Astrocyte of the cerebellum (primary cell): ENCODE data around the gene GPR37.

Experiments
- DNase-seq: peaks from one replicate; pipeline ENCODE4 v3.0.0-alpha.2; 2011; ENCODE audit warnings: low read depth
- H3K4me3 ChIP-seq: 2 replicates; pipeline ENCODE4 v1.5.1; 2011; ENCODE audit warnings: mild to moderate bottlenecking, low read depth, low read length, moderate library complexity
- in situ Hi-C: cut with HindIII; loops from 2 replicates; pipeline ENCODE4 v1.10.0; 2017; ENCODE audit warnings: low sequenced_read_pairs
- TF ChIP-seq, protein P1 (sequence below): IDR thresholded peaks from 2 replicates; pipeline ENCODE4 v1.5.1; 2012; ENCODE audit warnings: low read length, low read depth, moderate library complexity, mild to moderate bottlenecking; ENCODE audit errors: missing control alignments

Gene GPR37

DNA sequence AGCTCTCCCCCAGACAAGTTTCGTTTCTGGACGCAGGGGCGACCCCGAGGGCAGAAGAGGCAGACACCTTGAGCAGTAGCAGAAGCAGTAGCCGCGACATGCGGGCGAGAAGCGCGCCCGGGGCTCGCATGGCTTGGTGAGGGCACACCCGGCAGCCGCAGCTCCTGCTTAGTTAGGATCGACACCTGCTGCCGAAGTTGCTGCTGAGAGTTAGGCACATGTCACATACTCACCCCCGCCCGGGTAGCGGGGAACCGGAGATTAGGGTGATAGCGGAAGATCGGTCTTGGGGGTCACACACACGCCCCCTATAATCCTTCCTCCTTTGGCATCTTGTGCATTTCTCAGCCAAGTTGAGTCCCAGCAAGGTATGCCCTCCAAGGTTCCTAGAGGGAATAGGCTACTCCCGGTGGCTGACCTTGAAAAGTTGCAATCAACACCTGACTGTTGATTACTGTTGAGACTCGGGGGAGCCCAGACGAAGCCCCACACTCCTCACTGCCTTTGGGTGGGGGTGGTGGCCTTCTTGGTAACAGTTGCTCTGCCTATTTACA is 668 bp downstream of the GPR37 start:
- DNase-seq = no peak
- in situ Hi-C loops = no loop called here
- TF ChIP-seq, protein P1, sequence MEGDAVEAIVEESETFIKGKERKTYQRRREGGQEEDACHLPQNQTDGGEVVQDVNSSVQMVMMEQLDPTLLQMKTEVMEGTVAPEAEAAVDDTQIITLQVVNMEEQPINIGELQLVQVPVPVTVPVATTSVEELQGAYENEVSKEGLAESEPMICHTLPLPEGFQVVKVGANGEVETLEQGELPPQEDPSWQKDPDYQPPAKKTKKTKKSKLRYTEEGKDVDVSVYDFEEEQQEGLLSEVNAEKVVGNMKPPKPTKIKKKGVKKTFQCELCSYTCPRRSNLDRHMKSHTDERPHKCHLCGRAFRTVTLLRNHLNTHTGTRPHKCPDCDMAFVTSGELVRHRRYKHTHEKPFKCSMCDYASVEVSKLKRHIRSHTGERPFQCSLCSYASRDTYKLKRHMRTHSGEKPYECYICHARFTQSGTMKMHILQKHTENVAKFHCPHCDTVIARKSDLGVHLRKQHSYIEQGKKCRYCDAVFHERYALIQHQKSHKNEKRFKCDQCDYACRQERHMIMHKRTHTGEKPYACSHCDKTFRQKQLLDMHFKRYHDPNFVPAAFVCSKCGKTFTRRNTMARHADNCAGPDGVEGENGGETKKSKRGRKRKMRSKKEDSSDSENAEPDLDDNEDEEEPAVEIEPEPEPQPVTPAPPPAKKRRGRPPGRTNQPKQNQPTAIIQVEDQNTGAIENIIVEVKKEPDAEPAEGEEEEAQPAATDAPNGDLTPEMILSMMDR = no peak
- peak overlapping the region; percentile 57 for H3K4me3 ChIP-seq

DNA sequence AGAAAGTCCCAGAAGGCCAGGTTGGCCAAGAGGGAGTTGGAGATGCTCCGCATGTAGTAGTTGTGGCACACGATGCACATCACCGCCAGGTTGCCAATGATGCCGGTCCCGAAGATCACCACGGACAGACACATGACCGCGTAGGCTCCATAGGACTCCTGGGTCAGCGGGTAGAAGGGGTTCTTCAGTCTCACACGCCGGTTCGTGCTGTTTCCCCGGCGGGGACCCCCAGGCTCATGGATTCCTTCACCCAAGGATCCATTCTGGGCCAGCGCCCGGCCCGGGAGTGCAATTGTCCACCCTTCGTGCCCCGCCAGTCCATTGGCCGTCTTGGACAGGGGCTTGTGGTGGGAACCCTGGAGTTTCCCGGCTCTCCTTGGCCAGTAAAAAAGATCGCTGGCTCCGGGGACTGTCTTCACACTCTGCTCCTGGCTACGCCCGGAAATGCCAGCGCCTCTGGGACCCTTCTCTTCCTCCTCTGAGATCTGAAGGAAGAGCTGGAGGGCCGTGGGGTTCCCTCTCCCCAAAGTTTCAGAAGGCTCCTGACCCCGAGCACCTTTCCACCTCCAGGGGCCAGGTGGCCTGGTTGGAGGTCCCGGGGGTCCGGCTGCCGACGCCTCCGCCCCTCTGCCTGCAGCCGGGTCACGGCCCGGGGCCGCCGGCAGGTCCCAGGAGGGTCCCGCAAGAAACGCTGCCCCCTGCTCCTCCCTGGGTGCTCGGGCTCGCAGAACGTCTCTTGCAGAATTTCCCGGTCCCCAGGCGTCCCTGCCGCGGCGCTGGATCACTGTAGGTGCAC is 1.3 kb downstream of the GPR37 start:
- H3K4me3 ChIP-seq = peak overlapping the region; percentile 57
- no peak for DNase-seq
- in situ Hi-C loops = no loop called here

DNA sequence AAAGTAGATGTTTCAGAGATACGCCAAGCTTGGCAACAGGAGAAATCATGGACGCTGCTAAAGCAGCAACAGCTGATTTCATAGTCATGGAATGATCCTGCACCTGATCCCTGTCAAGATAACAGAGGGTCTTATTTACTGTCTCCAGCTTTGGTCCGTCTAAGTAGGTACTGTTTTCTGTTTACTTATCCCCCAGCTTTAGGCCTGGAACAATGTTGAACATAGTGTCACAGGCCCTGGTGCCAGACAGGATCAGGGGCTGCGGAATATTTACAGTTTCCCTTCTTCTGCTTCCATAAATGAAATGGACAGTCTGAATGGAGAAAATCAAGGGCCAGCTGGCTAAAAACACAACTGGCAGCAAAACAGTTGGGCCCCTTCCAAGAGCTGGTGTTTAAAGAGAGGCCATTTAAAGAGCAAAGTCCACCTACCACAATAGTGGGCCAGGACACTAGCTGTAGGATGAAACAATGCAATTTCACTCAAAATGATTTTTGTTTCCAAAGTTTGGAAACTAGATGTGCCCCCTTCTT is 2.9 kb downstream of the GPR37 start:
- no peak overlapping the region for H3K4me3 ChIP-seq
- DNase-seq = no peak
- TF ChIP-seq, protein P1 = no peak
- in situ Hi-C loops = no loop called here

More for the DNA sequence above, 1.3 kb downstream of the GPR37 start:
- TF ChIP-seq, protein P1 = no peak

DNA sequence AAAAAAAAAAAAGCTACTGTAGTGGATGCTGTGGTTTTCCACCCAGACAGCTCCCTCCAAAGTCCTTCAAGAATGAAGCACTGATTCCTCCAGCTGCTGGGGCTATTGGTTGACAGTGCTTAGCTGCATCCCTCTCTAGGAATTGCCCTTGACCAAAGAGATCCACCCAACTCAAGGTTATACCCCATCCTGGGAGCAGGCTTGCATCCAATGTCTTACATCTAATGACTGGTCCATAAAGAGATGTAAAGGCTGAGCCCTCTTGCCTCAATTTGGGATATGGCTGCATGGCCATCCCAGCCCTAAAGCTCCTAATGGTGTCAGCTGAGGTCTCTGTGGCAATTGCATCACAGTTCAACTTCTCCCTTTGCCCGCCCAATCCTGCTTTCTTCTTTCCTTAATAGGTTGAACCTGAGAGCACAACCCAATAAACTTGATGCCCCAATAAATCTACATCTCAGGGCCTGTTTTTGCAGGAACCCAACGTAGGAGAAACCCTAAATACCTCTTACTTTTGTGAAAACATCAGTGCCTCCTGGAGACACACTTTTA is 4.4 kb downstream of the GPR37 start:
- in situ Hi-C loops = no loop called here
- no peak for DNase-seq
- TF ChIP-seq, protein P1 = no peak
- H3K4me3 ChIP-seq = no peak overlapping the region

DNA sequence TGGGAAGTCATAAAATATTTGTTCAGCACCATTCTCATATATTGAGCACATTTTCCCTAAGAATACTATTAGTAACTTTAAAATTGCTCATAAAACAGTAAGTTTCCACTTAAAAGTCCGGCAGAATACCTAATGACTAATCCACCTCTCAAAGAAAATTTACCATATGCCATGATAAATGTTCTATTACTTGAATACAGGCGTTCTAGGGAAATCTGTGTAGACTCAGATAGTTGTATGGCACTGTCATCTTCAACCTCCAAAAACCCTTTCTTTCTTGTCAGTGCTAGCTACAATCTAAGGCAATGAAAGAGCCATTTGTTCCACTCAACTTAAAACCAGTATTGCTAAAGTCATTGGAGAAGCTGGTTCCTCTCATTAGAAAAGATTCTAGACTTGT is 7.3 kb downstream of the GPR37 start:
- in situ Hi-C loops = no loop called here
- no peak for DNase-seq
- no peak overlapping the region for H3K4me3 ChIP-seq
- TF ChIP-seq, protein P1 = no peak

DNA sequence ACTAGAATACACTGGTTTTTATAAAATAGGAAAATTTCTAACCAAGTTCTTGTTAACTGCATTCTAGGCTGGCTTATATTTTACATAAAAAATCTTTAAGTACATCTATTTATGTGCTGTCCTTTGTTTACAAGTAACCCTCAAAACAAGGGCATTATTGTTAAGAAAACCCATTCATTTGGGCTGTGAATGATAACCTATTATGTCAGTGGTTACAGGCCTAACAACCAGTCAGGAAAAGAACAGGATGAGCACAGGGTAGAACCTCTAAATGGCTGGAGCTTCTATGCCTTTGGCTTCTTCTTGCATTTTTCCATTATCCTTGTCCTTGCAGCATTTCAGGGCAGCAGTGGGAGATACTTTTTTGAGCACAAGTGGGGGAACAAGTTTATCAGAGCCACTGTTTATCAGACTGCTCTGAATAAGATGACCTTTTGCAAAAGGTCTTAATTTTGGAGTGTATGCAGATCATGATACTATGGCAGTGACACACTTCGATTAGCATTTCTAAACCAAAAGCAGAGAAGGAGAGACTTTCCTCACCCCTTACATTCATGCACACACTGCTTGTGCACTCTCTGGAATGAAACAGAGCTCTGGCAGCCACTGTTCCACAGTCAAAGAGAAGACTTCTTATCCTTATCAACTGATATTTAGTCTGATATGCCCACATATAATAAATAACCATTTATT is 10.9 kb downstream of the GPR37 start:
- TF ChIP-seq, protein P1 = no peak
- no peak overlapping the region for H3K4me3 ChIP-seq
- in situ Hi-C loops = no loop called here
- no peak for DNase-seq
